Upper lobe of left lung (tissue), 4 donors: ENCODE measurements around the gene SEPTIN10.

ENCODE experiments used
- CTCF ChIP-seq, 6 experiments: fragments of 450-650 bp in 4 of 6; fragments of 200-600 bp in 2 of 6; sonication (generic) in 2 of 6; IDR thresholded peaks; one replicate each; pipeline ENCODE4 v1.5.1; 2016 to 2019; ENCODE audit warnings: antibody characterized with exemption in 6 of 6
- POLR2AphosphoS5 ChIP-seq, 2 donors: sonication (generic); formaldehyde crosslinking; IDR thresholded peaks; one replicate each; pipeline ENCODE4 v1.5.1; 2017; ENCODE audit warnings: antibody characterized with exemption in 2 of 2

- TF ChIP-seq CTCF (IDR thresholded peaks at IDR 0.05) (no peak), POLR2AphosphoS5 (IDR thresholded peaks at IDR 0.05) (no peak)
Observed at GRCh38 chr2:109638795-109639194, 25.0 kb upstream of the SEPTIN10 start.
